H1 (cell line): ENCODE results near the gene PLCH2. TPM values are rescaled to one million over a fixed set of nuclear protein-coding genes. Genes with fewer than 3 reads are reported as not detected.

Experiments
- GABPA ChIP-seq: IDR thresholded peaks from 2 replicates; pipeline ENCODE4 v1.6.1; 2011; ENCODE audit warnings: mild to moderate bottlenecking, low read length, moderate library complexity, borderline replicate concordance; ENCODE audit not compliant: insufficient read depth
- POLR2A ChIP-seq, 2 experiments: IDR thresholded peaks; 1 replicate in 1 of 2; 2 replicates in 1 of 2; pipeline ENCODE4 v1.6.1; 2011; ENCODE audit warnings: low read depth in 2 of 2, low read length in 2 of 2, mild to moderate bottlenecking in 2 of 2; ENCODE audit errors: control extremely low read depth in 1 of 2
- SIN3A ChIP-seq, 2 experiments: IDR thresholded peaks in 1 of 2; conservative IDR thresholded peaks in 1 of 2; 2 replicates each; pipeline ENCODE4 v1.6.1; 2011 to 2012; ENCODE audit warnings: low read length in 2 of 2, improper control_type of control experiment in 1 of 2, low read depth in 1 of 2, mild to moderate bottlenecking in 1 of 2
- polyA plus RNA-seq, 7 experiments: library from polyadenylated mRNA; depleted of rRNA in 3 of 7; stranded (reverse) in 5 of 7; unstranded in 2 of 7; fragments of >200 nt in 5 of 7; fragments of 200-250 nt in 2 of 7; gene quantifications; 1 replicate in 5 of 7; 2 replicates in 1 of 7; 4 replicates in 1 of 7; pipeline versions ENCODE4 v1.2.1 to v1.2.3, GENCODE V29; 2011 to 2013; ENCODE audit warnings: missing spikeins in 2 of 7, mixed read lengths in 2 of 7
- total RNA-seq: library from RNA; stranded (reverse); fragmentation: NEBNext Ultra II Directional; extraction: Animal tissue kit (Norgen Biotek cat#: 25700); gene quantifications from 2 replicates; pipeline ENCODE4 v1.2.1, GENCODE V29; 2021
- TF ChIP-seq, protein P1 (sequence below): IDR thresholded peaks from 2 replicates; pipeline ENCODE4 v1.6.1; 2012; ENCODE audit warnings: inconsistent platforms

PLCH2 gene
- total and polyA plus RNA-seq, 2 of the 8 experiments (the other 6 are each of a cell fraction or from before 2014, with no cell fraction given): 0.14 to 0.19 TPM

DNA sequence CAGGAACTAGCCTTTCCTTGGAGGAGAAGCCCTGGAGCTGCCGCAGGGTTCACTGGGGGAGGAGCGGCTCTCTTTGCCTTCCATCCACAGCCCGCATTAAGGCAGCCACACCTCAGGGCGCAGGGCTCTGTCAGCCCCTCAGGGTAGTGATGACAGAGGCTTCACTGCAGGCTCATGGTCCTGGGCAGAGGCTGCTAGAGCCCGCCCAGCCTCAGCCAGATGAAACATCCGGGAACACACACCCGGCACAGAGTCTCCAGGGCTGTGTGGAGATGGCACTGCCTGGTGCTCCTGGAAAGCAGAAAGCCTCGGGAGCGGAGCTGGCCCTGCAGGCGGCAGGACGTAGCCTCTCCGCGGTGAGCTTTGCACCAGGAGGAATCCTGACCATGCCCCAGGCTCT, 34.3 kb upstream of the PLCH2 start (continued):
- TF ChIP-seq, protein P1, sequence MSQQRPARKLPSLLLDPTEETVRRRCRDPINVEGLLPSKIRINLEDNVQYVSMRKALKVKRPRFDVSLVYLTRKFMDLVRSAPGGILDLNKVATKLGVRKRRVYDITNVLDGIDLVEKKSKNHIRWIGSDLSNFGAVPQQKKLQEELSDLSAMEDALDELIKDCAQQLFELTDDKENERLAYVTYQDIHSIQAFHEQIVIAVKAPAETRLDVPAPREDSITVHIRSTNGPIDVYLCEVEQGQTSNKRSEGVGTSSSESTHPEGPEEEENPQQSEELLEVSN: no peak
- no peak for TF ChIP-seq GABPA
- no peak for TF ChIP-seq POLR2A (IDR thresholded peaks at IDR 0.05; ENCODE audit: control extremely low read depth in 1 of 2, low read depth in 2 of 2, low read length in 2 of 2)
- TF ChIP-seq SIN3A (conservative IDR thresholded peaks at IDR 0.05 in 1 of 2, IDR thresholded peaks at IDR 0.05 in 1 of 2; ENCODE audit: low read depth in 1 of 2, low read length in 2 of 2): no peak
